Measurements from ENCODE around the gene MSANTD2. TPM values are rescaled to one million over a fixed set of nuclear protein-coding genes. Genes with fewer than 3 reads are reported as not detected.

The MSANTD2 gene
- total RNA-seq, 1 experiment from 2014 or later, result 15.3 TPM

GRCh38 chr11:124759266-124760204 lies 40.7 kb downstream of the MSANTD2 start:
- intact Hi-C loops (cut with micrococcal nuclease), result no loop called here
- no TSS peak for BruUV-seq (replicated peaks)
- TF ChIP-seq CTCF (IDR thresholded peaks at IDR 0.05; ENCODE audit: unreplicated experiment), result no peak
- no peaks in the 10 kb centered on the region for H3K36me3 Mint-ChIP-seq (ENCODE audit: insufficient read depth, unreplicated experiment)
- H3K27ac Mint-ChIP-seq (ENCODE audit: low read depth, unreplicated experiment), result no peak overlapping the region
- H3K4me3 Mint-ChIP-seq (ENCODE audit: unreplicated experiment), result no peak overlapping the region
- ChIA-PET CTCF (interaction anchor here (0.6 to 1.9 kb wide), 7 partner anchors 9 to 98 kb away, joined by 3 to 8 read pairs (median 4); no protein-coding TSS in a partner anchor), POLR2A (no interaction called here)
- H3K4me1 Mint-ChIP-seq (ENCODE audit: insufficient read depth, unreplicated experiment), result peaks cover 5% of the 10 kb centered on the region
- no peaks in the 10 kb centered on the region for H3K9me3 Mint-ChIP-seq (ENCODE audit: unreplicated experiment)
- H3K27me3 Mint-ChIP-seq (ENCODE audit: insufficient read depth, unreplicated experiment), result no peaks in the 10 kb centered on the region
- DNase-seq (ENCODE audit: unreplicated experiment), result no peak

GRCh38 chr11:124758355-124759265 lies 41.6 kb downstream of the MSANTD2 start:
- H3K4me1 Mint-ChIP-seq (ENCODE audit: insufficient read depth, unreplicated experiment), result peaks cover 5% of the 10 kb centered on the region
- ChIA-PET POLR2A (interaction anchor here (1.2 kb wide), 1 partner anchor 196 kb away, joined by 3 read pairs; the partner anchor contains the start of gene CCDC15), CTCF (interaction anchor here (0.6 to 2.6 kb wide), 16 partner anchors 9 to 1833 kb away, joined by 3 to 10 read pairs (median 4); no protein-coding TSS in a partner anchor)
- H3K4me3 Mint-ChIP-seq (ENCODE audit: unreplicated experiment), result peak overlapping the region; percentile 33
- H3K27me3 Mint-ChIP-seq (ENCODE audit: insufficient read depth, unreplicated experiment), result no peaks in the 10 kb centered on the region
- BruUV-seq (replicated peaks), result no TSS peak
- intact Hi-C loops (cut with micrococcal nuclease), result no loop called here
- H3K27ac Mint-ChIP-seq (ENCODE audit: low read depth, unreplicated experiment), result no peak overlapping the region
- H3K9me3 Mint-ChIP-seq (ENCODE audit: unreplicated experiment), result no peaks in the 10 kb centered on the region
- DNase-seq (ENCODE audit: unreplicated experiment), result peak; percentile 41
- no peaks in the 10 kb centered on the region for H3K36me3 Mint-ChIP-seq (ENCODE audit: insufficient read depth, unreplicated experiment)
- peak; percentile 34 for TF ChIP-seq CTCF (IDR thresholded peaks at IDR 0.05; ENCODE audit: unreplicated experiment)

GRCh38 chr11:124757320-124757719 lies 42.9 kb downstream of the MSANTD2 start:
- intact Hi-C loops (cut with micrococcal nuclease), result no loop called here
- ChIA-PET CTCF (interaction anchor here (0.6 to 2.6 kb wide), 8 partner anchors 10 to 112 kb away, joined by 3 to 15 read pairs (median 3); no protein-coding TSS in a partner anchor), POLR2A (interaction anchor here (2.1 kb wide), 1 partner anchor 11 kb away, joined by 5 read pairs; no protein-coding TSS in a partner anchor)

More at GRCh38 chr11:124757320-124757719, 42.9 kb downstream of the MSANTD2 start:
- DNase-seq (ENCODE audit: unreplicated experiment), result no peak
- no peaks in the 10 kb centered on the region for H3K27me3 Mint-ChIP-seq (ENCODE audit: insufficient read depth, unreplicated experiment)
- no peak overlapping the region for H3K27ac Mint-ChIP-seq (ENCODE audit: low read depth, unreplicated experiment)
- BruUV-seq (replicated peaks), result no TSS peak
- H3K9me3 Mint-ChIP-seq (ENCODE audit: unreplicated experiment), result no peaks in the 10 kb centered on the region
- H3K36me3 Mint-ChIP-seq (ENCODE audit: insufficient read depth, unreplicated experiment), result no peaks in the 10 kb centered on the region
- TF ChIP-seq CTCF (IDR thresholded peaks at IDR 0.05; ENCODE audit: unreplicated experiment), result no peak
- no peaks in the 10 kb centered on the region for H3K4me1 Mint-ChIP-seq (ENCODE audit: insufficient read depth, unreplicated experiment)
- H3K4me3 Mint-ChIP-seq (ENCODE audit: unreplicated experiment), result no peak overlapping the region
